ENCODE data around the gene MSL3B.
A peak's percentile ranks its signal among the peaks of the same experiment; 100 is the strongest.

The MSL3B gene

GRCh38 chr2:233846387-233847247 lies 21.6 kb downstream of the MSL3B start:
- no peak overlapping the region for H3K27ac Mint-ChIP-seq
- H3K4me3 Mint-ChIP-seq: no peak overlapping the region
- TF ChIP-seq, protein P1, sequence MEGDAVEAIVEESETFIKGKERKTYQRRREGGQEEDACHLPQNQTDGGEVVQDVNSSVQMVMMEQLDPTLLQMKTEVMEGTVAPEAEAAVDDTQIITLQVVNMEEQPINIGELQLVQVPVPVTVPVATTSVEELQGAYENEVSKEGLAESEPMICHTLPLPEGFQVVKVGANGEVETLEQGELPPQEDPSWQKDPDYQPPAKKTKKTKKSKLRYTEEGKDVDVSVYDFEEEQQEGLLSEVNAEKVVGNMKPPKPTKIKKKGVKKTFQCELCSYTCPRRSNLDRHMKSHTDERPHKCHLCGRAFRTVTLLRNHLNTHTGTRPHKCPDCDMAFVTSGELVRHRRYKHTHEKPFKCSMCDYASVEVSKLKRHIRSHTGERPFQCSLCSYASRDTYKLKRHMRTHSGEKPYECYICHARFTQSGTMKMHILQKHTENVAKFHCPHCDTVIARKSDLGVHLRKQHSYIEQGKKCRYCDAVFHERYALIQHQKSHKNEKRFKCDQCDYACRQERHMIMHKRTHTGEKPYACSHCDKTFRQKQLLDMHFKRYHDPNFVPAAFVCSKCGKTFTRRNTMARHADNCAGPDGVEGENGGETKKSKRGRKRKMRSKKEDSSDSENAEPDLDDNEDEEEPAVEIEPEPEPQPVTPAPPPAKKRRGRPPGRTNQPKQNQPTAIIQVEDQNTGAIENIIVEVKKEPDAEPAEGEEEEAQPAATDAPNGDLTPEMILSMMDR (IDR thresholded peaks at IDR 0.05; ENCODE audit: unreplicated experiment in 3 of 3): no peak
- H3K4me1 Mint-ChIP-seq: no peaks in the 10 kb centered on the region
- H3K36me3 Mint-ChIP-seq (ENCODE audit: low read depth): peaks cover 54% of the 10 kb centered on the region
- no peaks in the 10 kb centered on the region for H3K27me3 Mint-ChIP-seq (ENCODE audit: low read depth)
- H3K9me3 Mint-ChIP-seq: no peaks in the 10 kb centered on the region

- H3K27ac Mint-ChIP-seq: peak overlapping the region in 1 of 3 experiments; percentile 29
- H3K36me3 Mint-ChIP-seq (ENCODE audit: low read depth): peaks cover 57% of the 10 kb centered on the region
- no peak overlapping the region for H3K4me3 Mint-ChIP-seq
- H3K9me3 Mint-ChIP-seq: no peaks in the 10 kb centered on the region
- H3K27me3 Mint-ChIP-seq (ENCODE audit: low read depth): no peaks in the 10 kb centered on the region
- no peaks in the 10 kb centered on the region for H3K4me1 Mint-ChIP-seq
- TF ChIP-seq, protein P1 (IDR thresholded peaks at IDR 0.05; ENCODE audit: unreplicated experiment in 3 of 3): no peak
These were observed 22.7 kb downstream of the MSL3B start for GRCh38 chr2:233845301-233846060.

- Mint-ChIP-seq H3K9me3 (no peaks in the 10 kb centered on the region), H3K27ac (no peak overlapping the region), H3K27me3 (ENCODE audit: low read depth) (no peaks in the 10 kb centered on the region), H3K36me3 (ENCODE audit: low read depth) (peaks cover 64% of the 10 kb centered on the region), H3K4me3 (no peak overlapping the region), H3K4me1 (no peaks in the 10 kb centered on the region)
- TF ChIP-seq, protein P1 (IDR thresholded peaks at IDR 0.05; ENCODE audit: unreplicated experiment in 3 of 3): no peak
These were observed 23.4 kb downstream of the MSL3B start for GRCh38 chr2:233844836-233845235.

DNA sequence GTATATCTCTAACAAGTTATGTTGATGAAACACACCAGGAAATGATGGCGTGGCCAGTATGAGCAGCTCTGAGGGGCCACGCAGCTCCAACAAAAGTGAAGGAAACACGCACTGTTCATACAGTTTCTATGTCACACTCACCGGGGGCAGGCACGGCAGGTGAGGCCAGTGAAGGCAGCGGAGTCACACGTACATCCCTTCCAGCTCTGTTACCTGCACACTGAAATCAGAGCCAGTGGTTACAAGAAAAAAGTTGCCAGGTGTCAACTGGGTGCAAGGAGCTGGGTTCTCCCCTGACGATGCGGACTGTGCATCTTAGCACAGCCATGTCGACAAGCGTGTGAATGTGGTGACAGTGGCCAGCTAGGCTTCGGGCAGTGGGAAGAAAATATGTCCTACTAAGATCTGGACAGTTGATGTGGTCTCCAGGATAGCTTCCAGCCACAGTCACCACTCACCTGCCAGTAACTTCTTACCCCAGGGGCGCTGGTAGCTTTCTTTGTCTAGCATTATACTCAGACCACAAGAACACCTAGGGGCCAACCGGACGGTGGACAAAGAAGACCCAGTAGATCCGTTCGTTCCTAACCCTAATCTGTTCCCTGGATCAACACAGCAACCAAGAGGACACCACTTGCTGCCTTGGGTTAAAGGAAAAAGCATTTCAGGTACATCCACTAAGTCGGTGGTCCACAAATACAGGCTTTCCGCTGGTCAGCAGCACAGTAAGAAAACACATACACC lies 23.9 kb downstream of the MSL3B start:
- Mint-ChIP-seq H3K9me3 (no peaks in the 10 kb centered on the region), H3K36me3 (ENCODE audit: low read depth) (peaks cover 66% of the 10 kb centered on the region), H3K27me3 (ENCODE audit: low read depth) (no peaks in the 10 kb centered on the region), H3K4me1 (no peaks in the 10 kb centered on the region), H3K27ac (no peak overlapping the region), H3K4me3 (no peak overlapping the region)
- TF ChIP-seq, protein P1 (IDR thresholded peaks at IDR 0.05; ENCODE audit: unreplicated experiment in 3 of 3): no peak

GRCh38 chr2:233841183-233841582 lies 27.0 kb downstream of the MSL3B start:
- no peak overlapping the region for H3K4me3 Mint-ChIP-seq
- peaks cover 5% of the 10 kb centered on the region for H3K4me1 Mint-ChIP-seq
- TF ChIP-seq, protein P1 (IDR thresholded peaks at IDR 0.05; ENCODE audit: unreplicated experiment in 3 of 3): no peak
- H3K36me3 Mint-ChIP-seq (ENCODE audit: low read depth): peaks cover 75% of the 10 kb centered on the region
- no peak overlapping the region for H3K27ac Mint-ChIP-seq
- H3K27me3 Mint-ChIP-seq (ENCODE audit: low read depth): no peaks in the 10 kb centered on the region
- H3K9me3 Mint-ChIP-seq: no peaks in the 10 kb centered on the region

Data from nephron (organoid).